Measurements from ENCODE around the gene ORM1.

Gene ORM1

GRCh38 chr9:114370968-114371320 is 48.0 kb downstream of the ORM1 start:
- WGBS, 2 donors (ENCODE audit: extremely low coverage in 2 of 2, insufficient read length in 2 of 2, insufficient replicate concordance in 1 of 2): no CpG with 5 or more reads among the region's 4 CpGs
- Histone ChIP-seq H3K9ac (ENCODE audit: low read depth, low read length, poor library complexity) (no peak overlapping the region), H3K4ac (ENCODE audit: low read length) (no peak overlapping the region), H2BK15ac (ENCODE audit: low read length) (no peak overlapping the region), H3K79me1 (ENCODE audit: low read depth, low read length) (no peaks in the 10 kb centered on the region), H2BK5ac (ENCODE audit: low read length) (no peak overlapping the region), H2AFZ (ENCODE audit: low read length) (peak overlapping the region; percentile 74), H3K18ac (ENCODE audit: low read length) (peak overlapping the region; percentile 82), H3K4me2 (ENCODE audit: insufficient read depth, low read length, poor library complexity, severe bottlenecking) (no peak overlapping the region), H3K14ac (ENCODE audit: low read length) (no peak overlapping the region), H2BK12ac (ENCODE audit: low read length) (no peak overlapping the region), H3K36me3 (replicated peaks in 1 of 2; ENCODE audit: control insufficient read depth in 2 of 2, insufficient read depth in 2 of 2, low read length in 2 of 2) (peaks cover 4 to 25% of the 10 kb centered on the region in 2 donors), H2BK120ac (ENCODE audit: low read depth, low read length) (no peak overlapping the region), H3K4me1 (ENCODE audit: control insufficient read depth in 2 of 2, insufficient read depth in 1 of 2, low read depth in 1 of 2, low read length in 2 of 2) (peaks cover 15 to 22% of the 10 kb centered on the region in 2 donors), H4K8ac (ENCODE audit: low read depth, low read length) (no peak overlapping the region), H3K27me3 (ENCODE audit: control insufficient read depth in 3 of 3, insufficient read depth in 3 of 3, low read depth in 1 of 3, low read length in 3 of 3) (no peaks in the 10 kb centered on the region), H4K91ac (ENCODE audit: low read depth, low read length, poor library complexity) (no peak overlapping the region), H3K4me3 (ENCODE audit: low read length in 2 of 2) (no peak overlapping the region), H3K23ac (ENCODE audit: low read depth, low read length, poor library complexity) (no peak overlapping the region), H3K27ac (replicated peaks; ENCODE audit: low read length) (no peak overlapping the region), H3K9me3 (replicated peaks in 1 of 2; ENCODE audit: control insufficient read depth in 2 of 2, insufficient read depth in 1 of 2, low read depth in 1 of 2, low read length in 2 of 2) (no peaks in the 10 kb centered on the region), H2AK5ac (ENCODE audit: low read depth, low read length) (peak overlapping the region; percentile 62)
- no peak for DNase-seq (ENCODE audit: low spot score)

DNA sequence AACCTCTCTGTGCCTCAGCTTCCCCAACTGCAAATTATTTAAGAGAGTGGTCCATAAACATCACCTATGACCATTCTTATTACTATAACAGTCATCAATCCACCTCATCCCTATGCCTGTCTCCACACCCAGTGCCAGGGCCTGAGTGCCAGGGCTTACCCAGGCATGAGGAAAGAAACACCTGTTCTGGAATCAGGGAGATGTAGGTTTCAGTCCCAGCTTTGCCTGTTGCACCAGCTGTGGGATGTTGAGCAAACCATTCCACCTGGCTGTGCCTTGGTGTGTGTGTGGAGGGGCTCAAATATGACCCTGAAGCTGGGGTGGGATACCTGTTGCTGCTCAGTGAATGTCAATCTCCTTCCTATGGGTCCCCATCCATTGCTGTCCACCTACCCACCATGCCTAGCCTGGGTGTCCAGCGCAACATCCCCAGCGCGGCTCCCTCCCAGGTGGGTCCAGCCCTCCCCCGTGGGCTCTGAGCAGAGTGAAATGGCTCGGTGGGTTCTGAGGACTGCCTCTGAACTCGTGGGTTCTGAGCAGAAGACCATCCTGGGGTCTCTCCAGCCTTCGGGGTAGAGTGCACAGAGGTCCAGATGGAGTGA is 48.5 kb downstream of the ORM1 start:
- Histone ChIP-seq H3K9me3 (replicated peaks in 1 of 2; ENCODE audit: control insufficient read depth in 2 of 2, insufficient read depth in 1 of 2, low read depth in 1 of 2, low read length in 2 of 2) (no peaks in the 10 kb centered on the region), H2BK15ac (ENCODE audit: low read length) (no peak overlapping the region), H3K27ac (replicated peaks; ENCODE audit: low read length) (no peak overlapping the region), H4K8ac (ENCODE audit: low read depth, low read length) (no peak overlapping the region), H2AFZ (ENCODE audit: low read length) (no peak overlapping the region), H3K4me3 (ENCODE audit: low read length in 2 of 2) (no peak overlapping the region), H2BK120ac (ENCODE audit: low read depth, low read length) (no peak overlapping the region), H3K36me3 (replicated peaks in 1 of 2; ENCODE audit: control insufficient read depth in 2 of 2, insufficient read depth in 2 of 2, low read length in 2 of 2) (peaks cover 4 to 25% of the 10 kb centered on the region in 2 donors), H3K4me2 (ENCODE audit: insufficient read depth, low read length, poor library complexity, severe bottlenecking) (no peak overlapping the region), H3K27me3 (ENCODE audit: control insufficient read depth in 3 of 3, insufficient read depth in 3 of 3, low read depth in 1 of 3, low read length in 3 of 3) (no peaks in the 10 kb centered on the region), H2BK5ac (ENCODE audit: low read length) (no peak overlapping the region), H3K18ac (ENCODE audit: low read length) (no peak overlapping the region), H4K91ac (ENCODE audit: low read depth, low read length, poor library complexity) (peak overlapping the region; percentile 79), H2BK12ac (ENCODE audit: low read length) (no peak overlapping the region), H3K9ac (ENCODE audit: low read depth, low read length, poor library complexity) (no peak overlapping the region), H3K4ac (ENCODE audit: low read length) (no peak overlapping the region), H3K4me1 (ENCODE audit: control insufficient read depth in 2 of 2, insufficient read depth in 1 of 2, low read depth in 1 of 2, low read length in 2 of 2) (peaks cover 15 to 22% of the 10 kb centered on the region in 2 donors), H2AK5ac (ENCODE audit: low read depth, low read length) (peak overlapping the region; percentile 62), H3K14ac (ENCODE audit: low read length) (no peak overlapping the region), H3K79me1 (ENCODE audit: low read depth, low read length) (no peaks in the 10 kb centered on the region), H3K23ac (ENCODE audit: low read depth, low read length, poor library complexity) (no peak overlapping the region)
- DNase-seq (ENCODE audit: low spot score): no peak
- WGBS, 2 donors (ENCODE audit: extremely low coverage in 2 of 2, insufficient read length in 2 of 2, insufficient replicate concordance in 1 of 2): no CpG with 5 or more reads among the region's 7 CpGs

- H3K9me3 ChIP-seq (replicated peaks in 1 of 2; ENCODE audit: control insufficient read depth in 2 of 2, insufficient read depth in 1 of 2, low read depth in 1 of 2, low read length in 2 of 2): no peaks in the 10 kb centered on the region
- no CpG with 5 or more reads among the region's 14 CpGs for WGBS, 2 donors (ENCODE audit: extremely low coverage in 2 of 2, insufficient read length in 2 of 2, insufficient replicate concordance in 1 of 2)
These were observed 49.3 kb downstream of the ORM1 start for GRCh38 chr9:114371973-114372917.

DNA sequence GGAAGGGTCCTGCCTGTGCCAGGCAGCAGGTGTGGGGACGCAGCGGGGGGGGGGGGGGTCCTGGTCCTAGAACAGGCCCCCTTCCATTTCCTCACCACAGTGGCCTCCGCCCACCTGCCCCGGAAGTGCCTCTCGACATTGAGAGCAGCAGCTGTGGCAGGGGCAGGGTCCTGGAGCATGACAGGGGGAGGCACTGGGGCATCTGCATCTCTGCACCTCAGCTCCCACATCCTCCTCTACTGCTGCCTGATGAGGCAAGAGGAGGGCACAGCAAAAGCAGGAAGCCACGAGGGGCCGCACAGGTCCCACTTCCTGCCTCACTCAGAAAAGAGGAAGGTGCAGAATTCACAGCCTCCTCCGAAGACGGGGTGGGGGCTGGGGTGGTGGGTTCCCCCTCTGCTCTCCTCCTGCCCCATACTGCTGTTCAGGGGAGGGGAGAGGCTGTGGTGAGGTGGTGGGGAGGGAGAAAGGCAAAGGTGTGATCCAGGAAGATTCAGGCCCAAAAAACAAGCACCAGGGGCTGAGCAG is 50.1 kb downstream of the ORM1 start:
- H2BK15ac ChIP-seq (ENCODE audit: low read length): no peak overlapping the region
- H2BK5ac ChIP-seq (ENCODE audit: low read length): no peak overlapping the region
- no peaks in the 10 kb centered on the region for H3K79me1 ChIP-seq (ENCODE audit: low read depth, low read length)
- H3K27ac ChIP-seq (replicated peaks; ENCODE audit: low read length): no peak overlapping the region
- WGBS, 2 donors (ENCODE audit: extremely low coverage in 2 of 2, insufficient read length in 2 of 2, insufficient replicate concordance in 1 of 2): no CpG with 5 or more reads among the region's 9 CpGs
- H3K36me3 ChIP-seq (replicated peaks in 1 of 2; ENCODE audit: control insufficient read depth in 2 of 2, insufficient read depth in 2 of 2, low read length in 2 of 2): peaks cover 4 to 25% of the 10 kb centered on the region in 2 donors
- no peak overlapping the region for H3K4ac ChIP-seq (ENCODE audit: low read length)
- no peak for DNase-seq (ENCODE audit: low spot score)
- H3K4me1 ChIP-seq (ENCODE audit: control insufficient read depth in 2 of 2, insufficient read depth in 1 of 2, low read depth in 1 of 2, low read length in 2 of 2): peaks cover 15 to 25% of the 10 kb centered on the region in 2 donors
- no peak overlapping the region for H2AK5ac ChIP-seq (ENCODE audit: low read depth, low read length)
- H4K8ac ChIP-seq (ENCODE audit: low read depth, low read length): no peak overlapping the region
- H3K14ac ChIP-seq (ENCODE audit: low read length): no peak overlapping the region
- no peaks in the 10 kb centered on the region for H3K27me3 ChIP-seq (ENCODE audit: control insufficient read depth in 3 of 3, insufficient read depth in 3 of 3, low read depth in 1 of 3, low read length in 3 of 3)
- no peaks in the 10 kb centered on the region for H3K9me3 ChIP-seq (replicated peaks in 1 of 2; ENCODE audit: control insufficient read depth in 2 of 2, insufficient read depth in 1 of 2, low read depth in 1 of 2, low read length in 2 of 2)
- H3K4me3 ChIP-seq (ENCODE audit: low read length in 2 of 2): no peak overlapping the region
- H3K4me2 ChIP-seq (ENCODE audit: insufficient read depth, low read length, poor library complexity, severe bottlenecking): no peak overlapping the region
- no peak overlapping the region for H2BK12ac ChIP-seq (ENCODE audit: low read length)
- H3K18ac ChIP-seq (ENCODE audit: low read length): peak overlapping the region; percentile 35
- H2AFZ ChIP-seq (ENCODE audit: low read length): no peak overlapping the region
- peak overlapping the region; percentile 44 for H3K23ac ChIP-seq (ENCODE audit: low read depth, low read length, poor library complexity)
- H2BK120ac ChIP-seq (ENCODE audit: low read depth, low read length): peak overlapping the region; percentile 0
- H3K9ac ChIP-seq (ENCODE audit: low read depth, low read length, poor library complexity): no peak overlapping the region
- H4K91ac ChIP-seq (ENCODE audit: low read depth, low read length, poor library complexity): no peak overlapping the region

More at GRCh38 chr9:114371973-114372917, 49.3 kb downstream of the ORM1 start:
- Histone ChIP-seq H3K4me2 (ENCODE audit: insufficient read depth, low read length, poor library complexity, severe bottlenecking) (no peak overlapping the region), H3K4me1 (ENCODE audit: control insufficient read depth in 2 of 2, insufficient read depth in 1 of 2, low read depth in 1 of 2, low read length in 2 of 2) (peaks cover 15 to 25% of the 10 kb centered on the region in 2 donors), H3K23ac (ENCODE audit: low read depth, low read length, poor library complexity) (peak overlapping the region; percentile 0), H3K27me3 (ENCODE audit: control insufficient read depth in 3 of 3, insufficient read depth in 3 of 3, low read depth in 1 of 3, low read length in 3 of 3) (no peaks in the 10 kb centered on the region), H2BK5ac (ENCODE audit: low read length) (no peak overlapping the region), H3K9ac (ENCODE audit: low read depth, low read length, poor library complexity) (peak overlapping the region; percentile 31), H3K27ac (replicated peaks; ENCODE audit: low read length) (no peak overlapping the region), H4K8ac (ENCODE audit: low read depth, low read length) (no peak overlapping the region), H3K79me1 (ENCODE audit: low read depth, low read length) (no peaks in the 10 kb centered on the region), H4K91ac (ENCODE audit: low read depth, low read length, poor library complexity) (no peak overlapping the region), H2BK12ac (ENCODE audit: low read length) (peak overlapping the region; percentile 46), H3K14ac (ENCODE audit: low read length) (no peak overlapping the region), H2BK120ac (ENCODE audit: low read depth, low read length) (peak overlapping the region; percentile 0), H2AFZ (ENCODE audit: low read length) (no peak overlapping the region), H3K4me3 (ENCODE audit: low read length in 2 of 2) (no peak overlapping the region), H2BK15ac (ENCODE audit: low read length) (no peak overlapping the region), H3K18ac (ENCODE audit: low read length) (peak overlapping the region; percentile 13), H3K4ac (ENCODE audit: low read length) (no peak overlapping the region), H3K36me3 (replicated peaks in 1 of 2; ENCODE audit: control insufficient read depth in 2 of 2, insufficient read depth in 2 of 2, low read length in 2 of 2) (peaks cover 6 to 27% of the 10 kb centered on the region in 2 donors), H2AK5ac (ENCODE audit: low read depth, low read length) (no peak overlapping the region)
- no peak for DNase-seq (ENCODE audit: low spot score)
